Inflammatory macrophage treated with lipopolysaccharide for 1 hour (primary cell): Measurements from ENCODE around the gene B4GALT4.
"Not testable (repeated sequence)": the region's sequence is repeated elsewhere in the genome, so short reads cannot be mapped to it uniquely, and the experiment has no call there.

Source experiments
- DNase-seq, 2 donors: peaks; one replicate each; pipeline ENCODE4 v3.0.0-alpha.2; 2020 to 2022

B4GALT4 gene

DNA sequence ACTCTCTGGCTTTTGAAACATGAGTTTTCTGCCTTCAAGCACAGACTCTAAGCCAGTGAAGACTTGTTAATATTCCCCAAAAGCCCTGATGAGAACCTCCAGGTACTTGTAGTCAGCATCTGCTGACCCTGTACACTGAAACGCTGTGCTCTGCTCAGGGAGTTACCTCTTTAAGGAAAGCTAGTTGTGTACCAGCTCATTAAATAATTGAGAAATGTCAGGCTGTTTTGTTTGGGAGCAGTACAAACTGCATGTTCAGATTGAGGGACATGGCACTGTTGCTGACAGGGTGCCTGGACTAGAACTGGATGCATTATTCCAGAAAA is 45.6 kb downstream of the B4GALT4 start:
- DNase-seq, result no peak

DNA sequence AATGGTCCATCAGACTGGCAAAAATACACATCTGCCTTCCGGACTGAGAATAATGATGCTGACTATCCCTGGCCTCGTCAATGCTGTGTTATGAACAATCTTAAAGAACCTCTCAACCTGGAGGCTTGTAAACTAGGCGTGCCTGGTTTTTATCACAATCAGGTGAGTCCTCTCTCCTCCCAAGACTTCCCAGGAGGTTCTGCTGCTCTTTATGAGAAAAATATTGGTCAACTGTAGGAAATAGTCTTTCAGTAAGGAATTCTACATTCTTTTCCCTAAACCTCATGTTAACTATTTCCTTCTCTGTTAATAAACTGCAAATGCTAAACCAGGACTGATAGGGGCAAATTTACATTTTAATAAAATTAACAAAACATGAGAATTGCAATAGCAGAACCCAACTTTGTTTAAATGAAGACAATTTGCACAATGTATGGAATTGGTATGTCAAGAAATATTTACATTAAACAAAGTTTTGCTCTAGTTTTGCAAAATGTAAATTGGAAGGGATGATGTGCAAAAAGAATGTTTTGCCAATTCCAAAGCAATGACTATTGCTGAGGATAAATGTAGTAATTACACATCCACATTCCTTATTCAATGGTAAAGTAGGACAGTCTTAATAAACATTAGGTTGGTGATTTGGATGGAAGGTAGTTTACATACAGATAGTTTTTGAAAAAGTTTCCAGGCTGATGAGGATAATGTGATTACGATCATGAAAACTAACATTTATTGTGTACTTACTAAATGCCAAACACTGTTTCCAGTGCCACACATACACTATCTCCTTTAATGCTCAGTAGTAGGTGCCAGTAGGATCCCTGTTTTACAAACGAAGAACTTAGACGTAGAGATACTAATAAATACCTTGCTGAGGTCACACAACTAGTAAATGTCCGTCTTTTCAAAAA is 46.2 kb downstream of the B4GALT4 start:
- DNase-seq, result no peak

DNA sequence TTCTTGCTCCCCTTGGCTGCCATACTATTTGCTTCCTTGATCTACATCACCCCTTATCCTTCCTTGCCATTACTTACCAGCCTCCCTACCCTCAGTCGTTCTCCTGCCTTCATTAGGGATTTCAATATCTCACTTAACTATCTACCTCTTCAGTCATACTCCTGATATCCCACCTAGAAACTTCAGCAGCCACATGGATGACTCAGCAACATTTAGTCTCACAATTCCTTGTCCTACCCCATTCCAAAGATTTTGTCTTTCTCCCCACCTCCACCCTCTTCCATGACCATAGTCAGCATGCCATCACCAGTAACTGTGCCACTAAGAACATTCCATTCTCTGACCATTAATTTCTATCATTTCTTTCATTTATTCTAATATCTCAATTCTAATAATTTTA is 48.9 kb downstream of the B4GALT4 start:
- DNase-seq, result no peak

DNA sequence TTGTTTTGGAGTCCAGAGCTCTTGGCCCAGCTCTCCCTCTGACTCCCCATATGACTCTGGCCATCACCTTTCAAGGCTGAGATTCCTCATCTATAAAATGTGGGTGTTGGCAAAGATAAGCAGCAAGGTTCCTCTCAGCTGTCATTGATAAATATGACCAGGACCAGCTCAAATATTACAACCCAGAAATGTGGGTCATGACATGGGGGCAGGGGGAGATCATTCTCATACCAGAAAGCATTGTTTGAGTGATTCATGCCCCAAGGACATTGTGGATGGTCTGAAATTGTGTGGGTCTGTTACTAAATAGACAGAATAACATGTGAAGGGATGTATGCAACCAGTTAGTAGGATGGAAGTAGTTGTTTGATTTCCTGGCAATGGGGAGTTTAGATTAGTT is 53.4 kb downstream of the B4GALT4 start:
- no peak for DNase-seq

DNA sequence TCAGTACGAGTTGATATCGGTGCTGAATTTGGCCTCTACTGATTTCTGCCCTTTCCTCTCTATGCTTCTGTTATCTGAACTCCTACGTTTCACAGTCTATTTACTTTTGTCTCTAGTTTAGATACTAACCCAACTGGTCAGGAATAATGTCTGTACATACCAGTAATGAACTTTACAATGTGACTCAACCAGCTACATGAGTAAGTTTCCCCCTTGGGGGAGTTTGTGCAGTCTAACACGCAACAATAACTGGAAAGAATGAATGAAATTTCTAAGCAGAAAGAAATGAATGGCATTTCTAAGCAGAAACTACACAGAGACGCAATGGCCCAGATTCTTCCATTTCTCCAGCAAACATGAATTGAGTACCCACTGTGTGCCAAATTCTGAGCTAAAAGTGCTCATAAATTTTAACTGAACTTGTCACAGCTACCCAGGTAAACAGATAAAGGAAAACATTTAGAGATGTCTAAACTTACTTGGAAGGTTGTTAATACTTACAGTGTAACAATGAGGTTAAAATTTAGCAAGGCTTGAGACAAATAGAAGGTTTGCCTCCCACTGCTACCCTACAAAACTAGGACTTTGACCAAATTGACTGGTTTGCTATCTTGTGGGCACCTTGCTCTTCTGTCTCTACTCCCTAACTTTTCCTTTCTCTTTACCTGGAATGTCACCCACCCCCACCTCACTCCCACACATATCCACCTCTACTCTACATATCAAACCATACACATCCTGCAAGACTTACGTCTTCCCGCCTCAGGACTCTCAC is 55.7 kb downstream of the B4GALT4 start:
- no peak for DNase-seq

DNA sequence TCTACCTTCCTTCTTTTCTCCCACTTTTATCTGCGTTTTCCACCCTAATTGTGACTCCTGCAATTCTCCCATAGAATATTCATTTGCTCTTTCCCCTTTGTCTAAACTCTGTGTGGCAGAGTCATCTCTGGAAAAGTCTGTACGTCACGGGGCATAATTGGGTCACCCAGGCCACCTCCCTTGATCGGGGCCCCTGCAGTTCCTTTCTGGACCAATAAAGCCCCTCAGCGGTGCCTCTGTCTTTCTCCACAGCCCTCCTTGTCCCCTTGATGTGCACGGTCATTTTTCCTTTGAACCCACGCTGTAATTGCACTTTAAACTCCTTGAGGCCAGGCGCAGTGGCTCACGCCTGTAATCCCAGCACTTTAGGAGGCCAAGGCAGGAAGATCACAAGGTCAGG is 56.6 kb downstream of the B4GALT4 start:
- no peak for DNase-seq

DNA sequence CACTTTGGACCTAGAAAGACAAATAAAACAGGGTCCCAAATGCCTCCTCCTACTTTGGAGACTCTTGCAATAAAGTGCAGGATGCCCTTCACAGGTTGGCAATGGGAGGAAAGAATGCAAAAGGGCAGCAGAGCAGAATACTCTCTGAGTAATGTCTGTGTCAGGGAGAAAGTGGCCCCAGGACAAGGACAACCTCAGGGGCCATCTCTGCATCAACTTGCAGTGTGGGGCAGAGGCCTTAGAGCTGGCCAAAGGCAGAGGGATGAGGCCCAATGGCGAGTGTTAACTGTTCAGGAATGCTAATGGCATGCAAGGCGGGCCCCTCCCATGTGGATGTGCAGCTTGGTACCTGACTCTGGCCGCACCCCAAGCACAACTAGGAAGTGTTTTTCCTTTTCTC is 58.9 kb downstream of the B4GALT4 start:
- no peak for DNase-seq

DNA sequence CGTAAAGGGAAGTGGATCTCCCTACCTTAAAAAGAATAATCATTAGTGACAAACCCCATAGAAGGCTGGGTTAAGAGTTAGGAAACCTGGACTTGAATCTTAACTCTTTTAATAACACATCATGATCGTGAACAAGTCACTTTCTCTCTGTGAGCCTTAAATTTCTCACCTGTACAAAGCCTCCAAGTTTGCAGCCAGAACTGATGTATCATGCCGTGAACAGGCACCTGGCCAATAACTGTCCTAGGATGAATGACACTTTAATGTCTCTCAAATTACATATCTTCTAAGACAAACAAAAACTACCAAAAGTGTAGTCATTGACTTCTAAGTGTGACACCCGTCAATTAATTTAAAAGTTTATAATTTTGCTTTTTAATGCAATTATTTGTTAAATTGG is 63.4 kb downstream of the B4GALT4 start:
- DNase-seq, result no peak

DNA sequence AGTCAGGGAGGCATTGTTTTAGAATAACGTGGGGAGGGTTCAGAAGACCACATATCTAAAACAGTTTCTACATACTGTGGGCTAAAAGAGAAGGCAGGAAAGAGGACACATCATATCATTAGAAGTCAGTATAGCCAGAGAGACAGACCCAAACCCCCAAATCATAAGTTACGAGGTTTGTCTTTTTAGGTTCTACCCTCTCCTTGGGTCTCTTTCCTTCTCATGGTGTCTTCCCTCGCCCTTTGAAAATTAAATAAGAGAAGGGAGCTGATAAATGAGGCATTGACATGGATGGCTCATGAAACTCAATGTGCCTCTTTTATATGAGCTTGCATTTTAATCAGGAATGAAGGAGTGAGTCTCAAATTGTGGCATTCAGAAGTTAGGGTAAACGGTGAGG is 63.9 kb downstream of the B4GALT4 start:
- DNase-seq, result no peak

DNA sequence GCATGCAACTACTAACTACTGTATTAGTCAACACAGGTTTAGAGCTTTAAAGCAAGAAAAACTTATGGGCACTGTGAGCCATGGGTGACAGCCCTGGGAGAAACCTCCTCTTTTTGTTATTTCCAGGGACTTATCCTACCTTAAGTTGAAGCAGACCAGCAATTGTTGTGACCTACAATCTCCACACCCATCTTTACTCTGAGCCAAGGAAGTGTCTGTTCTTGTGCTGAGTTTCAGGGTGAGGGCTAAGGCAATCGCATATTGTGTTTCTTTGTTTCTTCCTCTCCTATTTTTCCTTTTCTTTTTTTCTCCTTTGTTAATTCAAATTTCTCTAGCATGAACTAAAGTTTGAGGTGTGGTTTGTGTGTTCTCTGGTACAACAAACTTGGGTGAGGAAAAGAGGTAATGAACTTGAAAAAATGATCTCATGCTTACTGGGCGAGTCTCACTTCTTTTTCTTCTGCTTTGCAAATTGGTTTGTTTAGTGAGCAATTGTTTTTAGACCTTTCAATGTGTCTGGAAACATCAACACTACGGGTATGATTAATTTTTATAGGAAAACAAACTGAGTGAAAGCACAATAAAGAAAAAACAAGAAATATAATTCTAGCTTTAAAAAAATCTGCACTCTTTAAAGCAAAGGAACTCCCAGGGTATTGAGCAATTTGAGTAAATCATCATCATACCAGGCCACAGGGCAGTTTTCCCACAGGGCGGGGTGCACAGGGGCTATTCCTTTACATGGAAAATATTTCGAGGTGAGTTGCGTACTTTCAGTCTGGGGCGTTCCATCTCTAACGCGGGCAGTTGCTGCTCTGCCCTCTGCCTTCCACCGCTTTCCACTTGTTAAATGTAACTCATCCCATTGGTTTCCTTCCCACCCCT is 64.6 kb downstream of the B4GALT4 start:
- DNase-seq, result no peak

DNA sequence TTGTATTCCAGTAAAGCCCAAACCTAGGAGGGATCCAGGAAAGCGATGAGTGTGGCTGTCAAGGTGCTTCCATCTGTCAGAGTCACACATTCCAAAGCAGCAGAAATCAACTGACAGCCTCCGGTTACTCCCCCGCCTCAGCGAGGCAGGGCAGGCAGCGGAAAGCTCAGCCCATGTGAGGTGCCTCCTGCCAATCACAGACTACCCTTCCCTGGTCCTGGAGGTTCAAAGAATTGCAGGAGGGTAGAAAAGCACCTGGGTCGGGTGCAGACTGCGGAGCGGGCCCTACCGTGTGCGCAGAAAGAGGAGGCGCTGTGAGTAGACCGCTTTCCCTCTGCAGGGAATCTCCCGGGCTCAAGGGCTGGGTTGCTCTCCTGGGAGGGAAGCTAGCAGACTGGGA is 67.4 kb downstream of the B4GALT4 start, which contains the start of gene UPK1B:
Gene UPK1B, plus strand, starts transcription at position 274 of the 400 bp plus-strand sequence. CDS start 13,144 bp downstream, outside the sequence.
- no peak for DNase-seq

DNA sequence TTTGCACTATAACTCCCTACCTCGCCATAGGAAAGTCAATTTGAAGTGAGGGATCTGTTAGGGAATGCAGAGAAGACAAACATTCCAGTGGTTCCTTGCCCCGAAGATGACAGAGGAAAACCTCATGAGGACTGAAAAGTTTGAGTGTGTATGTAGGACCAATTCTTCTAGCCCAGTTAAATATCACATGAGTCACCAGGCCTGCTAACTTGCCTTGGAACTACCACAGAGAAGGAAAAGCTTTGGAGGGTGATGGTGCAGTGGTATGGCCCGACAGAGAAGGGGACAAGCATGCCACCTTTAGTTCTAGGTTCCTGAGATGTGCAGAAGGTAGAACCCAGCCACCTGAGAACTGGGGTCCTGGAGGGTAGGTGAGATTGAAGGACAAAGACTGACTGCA is 69.9 kb downstream of the B4GALT4 start:
- no peak for DNase-seq

DNA sequence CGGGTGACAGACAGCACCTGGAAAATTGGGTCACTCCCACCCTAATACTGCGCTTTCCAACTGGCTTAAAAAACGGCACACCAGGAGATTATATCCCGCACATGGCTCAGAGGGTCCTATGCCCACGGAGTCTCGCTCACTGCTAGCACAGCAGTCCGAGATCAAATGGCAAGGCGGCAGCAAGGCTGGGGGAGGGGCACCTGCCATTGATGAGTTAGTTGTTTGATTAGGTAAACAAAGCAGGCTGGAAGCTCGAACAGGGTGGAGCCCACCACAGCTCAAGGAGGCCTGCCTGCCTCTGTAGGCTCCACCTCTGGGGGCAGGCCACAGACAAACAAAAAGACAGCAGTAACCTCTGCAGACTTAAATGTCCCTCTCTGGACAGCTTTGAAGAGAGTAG is 75.9 kb downstream of the B4GALT4 start:
- DNase-seq, result not testable (repeated sequence)
